WI38 (cell line): Measurements from ENCODE around the gene UBE2E2.

Experiments
- H3K4me3 ChIP-seq: 2 replicates; pipeline ENCODE4 v1.5.1; 2011; ENCODE audit warnings: low read depth, mild to moderate bottlenecking, control low read depth, low read length
- CTCF ChIP-seq: IDR thresholded peaks from 2 replicates; pipeline ENCODE4 v1.5.1; 2012; ENCODE audit warnings: low read depth, mild to moderate bottlenecking, control low read depth, low read length

UBE2E2 gene

DNA sequence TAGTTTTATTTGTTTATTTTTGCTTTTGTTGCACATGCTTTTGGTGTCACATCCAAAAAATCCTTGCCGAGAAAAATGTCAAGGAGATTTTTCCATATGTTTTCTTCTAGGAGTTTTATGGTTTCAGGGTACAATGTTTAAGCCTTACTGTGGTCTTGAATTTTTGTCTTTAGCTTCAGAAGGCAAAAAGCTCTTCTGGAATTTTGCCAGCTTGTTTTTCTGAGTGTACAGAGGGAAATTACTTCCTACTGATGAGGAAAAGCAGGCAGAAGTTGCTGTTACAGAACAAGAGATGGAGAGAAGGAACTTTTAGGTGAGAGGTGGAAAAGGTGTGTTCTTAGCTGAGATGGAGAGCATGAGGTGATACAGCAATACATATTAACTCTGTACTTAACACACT lies 59.6 kb downstream of the UBE2E2 start:
- no peak for TF ChIP-seq CTCF
- H3K4me3 ChIP-seq, result no peak overlapping the region

DNA sequence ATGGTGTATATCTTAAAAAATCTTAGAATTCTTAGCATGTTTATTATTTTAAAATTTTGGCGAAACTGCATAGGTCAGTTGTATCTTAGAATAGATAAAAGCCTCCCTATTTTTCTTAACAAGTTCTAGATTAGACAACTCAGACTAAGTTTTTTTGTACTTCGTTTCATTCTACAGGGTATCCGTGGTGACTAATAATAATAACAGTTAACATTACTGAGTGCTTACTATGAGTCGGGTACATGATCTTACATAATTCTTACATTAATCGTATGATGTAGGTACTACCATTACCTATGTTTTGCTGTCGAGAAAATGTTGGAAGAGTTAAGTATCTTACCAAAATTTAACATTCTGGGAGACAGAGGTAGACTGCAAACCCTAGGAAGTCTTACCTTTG lies 60.7 kb downstream of the UBE2E2 start:
- TF ChIP-seq CTCF, result no peak
- no peak overlapping the region for H3K4me3 ChIP-seq

DNA sequence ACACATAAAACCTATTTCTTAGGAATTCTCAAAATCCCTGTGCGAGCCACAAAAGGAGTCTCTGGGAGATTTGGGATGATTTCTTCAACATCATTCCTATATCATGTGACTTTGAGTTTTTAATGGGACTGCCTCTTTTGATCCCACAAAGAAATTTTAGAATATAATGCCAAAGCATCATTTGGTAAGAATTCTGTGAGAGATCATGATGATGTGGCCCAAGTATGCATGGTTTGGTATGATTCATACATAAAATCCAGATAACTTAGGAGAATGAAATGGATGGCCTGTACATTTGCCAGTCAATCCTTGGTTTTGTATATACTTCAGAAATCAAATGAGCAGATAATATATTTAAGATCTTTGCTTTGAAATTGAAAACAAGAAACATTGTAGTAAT lies 61.3 kb downstream of the UBE2E2 start:
- no peak for TF ChIP-seq CTCF

GRCh38 chr3:23270423-23270822 lies 67.3 kb downstream of the UBE2E2 start:
- no peak for TF ChIP-seq CTCF
- no peak overlapping the region for H3K4me3 ChIP-seq

More for the DNA sequence above, 61.3 kb downstream of the UBE2E2 start:
- no peak overlapping the region for H3K4me3 ChIP-seq

DNA sequence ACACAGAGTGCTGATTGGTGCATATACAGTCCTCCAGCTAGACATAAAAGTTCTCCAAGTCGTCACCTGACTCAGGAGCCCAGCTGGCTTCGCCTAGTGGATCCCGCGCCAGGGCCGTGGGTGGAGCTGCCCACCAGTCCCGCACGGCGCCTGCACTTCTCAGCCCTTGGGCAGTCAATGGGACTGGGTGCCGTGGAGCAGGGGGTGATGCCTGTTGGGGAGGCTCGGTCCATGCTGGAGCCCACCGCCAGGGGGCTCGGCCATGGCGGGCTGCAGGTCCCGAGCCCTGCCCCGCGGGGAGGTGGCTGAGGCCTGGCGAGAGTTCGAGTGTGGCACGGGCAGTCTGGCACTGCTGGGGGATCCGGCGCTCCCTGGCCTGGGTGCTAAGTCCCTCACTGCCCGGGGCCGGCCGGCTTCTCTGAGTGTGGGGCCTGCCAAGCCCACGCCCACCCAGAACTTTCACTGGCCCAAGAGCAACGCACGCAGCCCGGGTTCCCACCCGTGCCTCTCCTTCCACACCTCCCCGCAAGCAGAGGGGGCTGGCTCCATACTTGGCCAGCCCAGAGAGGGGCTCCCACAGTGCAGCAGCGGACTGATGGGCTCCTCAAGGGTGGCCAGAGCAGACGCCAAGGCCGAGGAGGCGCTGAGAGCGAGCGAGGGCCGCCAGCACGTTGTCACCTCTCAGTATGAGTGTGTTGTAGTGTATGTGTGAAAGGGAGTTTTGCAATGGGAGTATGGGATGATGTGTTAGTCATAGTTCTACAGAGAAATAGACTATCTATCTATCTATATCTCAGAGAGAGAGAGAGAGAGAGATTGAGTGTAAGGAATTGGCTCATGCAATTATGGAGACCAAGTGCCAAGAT lies 69.0 kb downstream of the UBE2E2 start:
- no peak for TF ChIP-seq CTCF
- H3K4me3 ChIP-seq, result no peak overlapping the region

DNA sequence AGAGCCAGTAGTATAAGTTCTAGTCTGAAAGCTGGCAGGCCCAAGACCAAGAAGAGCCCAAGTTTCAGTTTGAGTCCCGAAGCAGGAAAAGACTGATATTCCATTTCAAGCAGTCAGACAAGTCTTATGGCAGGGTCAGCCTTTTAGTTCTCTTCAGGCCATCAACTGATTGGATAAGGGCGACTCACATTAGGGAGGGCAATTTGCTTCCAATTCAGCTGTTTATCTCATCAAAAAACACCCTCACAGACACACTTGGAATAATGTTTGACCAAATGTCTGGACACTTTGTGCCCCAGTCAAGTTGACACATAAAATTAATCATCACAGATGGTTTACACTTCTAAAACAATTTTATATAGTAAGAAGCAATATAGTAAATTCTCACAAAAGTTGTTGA lies 69.7 kb downstream of the UBE2E2 start:
- H3K4me3 ChIP-seq, result no peak overlapping the region
- TF ChIP-seq CTCF, result no peak

DNA sequence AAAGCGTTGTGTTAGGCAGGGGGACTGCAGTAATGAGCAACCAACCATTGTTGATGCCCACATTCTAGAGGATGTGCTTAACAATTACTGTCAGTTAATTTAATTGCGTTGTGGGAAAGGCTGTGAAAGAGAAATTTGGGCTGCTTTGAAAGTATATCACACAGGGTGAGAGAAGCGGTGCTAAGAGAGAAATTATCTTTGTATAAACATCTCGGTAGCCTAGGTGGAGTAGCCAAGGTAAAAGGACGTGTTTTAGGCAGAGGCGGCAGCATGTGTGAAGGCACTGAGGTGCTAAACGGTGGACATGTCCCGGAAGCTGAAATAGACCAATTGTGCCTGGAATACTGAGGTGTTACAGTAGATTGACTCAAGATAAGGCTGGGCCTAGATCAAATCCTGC lies 71.9 kb downstream of the UBE2E2 start:
- no peak overlapping the region for H3K4me3 ChIP-seq
- TF ChIP-seq CTCF, result no peak
